Peyer's patch (tissue), 4 donors: ENCODE measurements around the gene SLC26A5. TPM values are rescaled to one million over a fixed set of nuclear protein-coding genes. Genes with fewer than 3 reads are reported as not detected.

ENCODE experiments used
- DNase-seq, 3 donors: peaks; one replicate each; pipeline ENCODE4 v3.0.0-alpha.2; 2017 to 2019
- H3K27ac ChIP-seq, 4 donors: fragments of 200-600 bp; sonication (generic); one replicate each; pipeline ENCODE4 v1.5.1; 2016 to 2019
- H3K27me3 ChIP-seq, 2 donors: fragments of 200-600 bp; sonication (generic); one replicate each; pipeline ENCODE4 v1.5.1; 2019
- H3K36me3 ChIP-seq, 3 donors: fragments of 200-600 bp; sonication (generic); one replicate each; pipeline ENCODE4 v1.5.1; 2016 to 2019
- H3K4me1 ChIP-seq, 4 donors: fragments of 200-600 bp; sonication (generic); one replicate each; pipeline ENCODE4 v1.5.1; 2016 to 2019
- H3K4me3 ChIP-seq, 4 donors: fragments of 200-600 bp; sonication (generic); 1 replicate in 3 of 4; 2 replicates in 1 of 4; pipeline ENCODE4 v1.5.1; 2016 to 2019; ENCODE audit warnings: mild to moderate bottlenecking in 1 of 4
- H3K9me3 ChIP-seq, 4 donors: fragments of 200-600 bp; sonication (generic); one replicate each; pipeline ENCODE4 v1.5.1; 2016 to 2019; ENCODE audit warnings: mild to moderate bottlenecking in 1 of 4
- CTCF ChIP-seq, 6 experiments: fragments of 450-650 bp in 4 of 6; fragments of 200-600 bp in 2 of 6; sonication (generic) in 1 of 6; IDR thresholded peaks; one replicate each; pipeline ENCODE4 v1.5.1; 2017 to 2019; ENCODE audit warnings: antibody characterized with exemption in 6 of 6, mild to moderate bottlenecking in 3 of 6, moderate library complexity in 1 of 6
- POLR2A ChIP-seq, 2 donors: fragments of 450-650 bp; IDR thresholded peaks; one replicate each; pipeline ENCODE4 v1.5.1; 2017; ENCODE audit warnings: antibody characterized with exemption in 2 of 2, mild to moderate bottlenecking in 2 of 2, moderate library complexity in 2 of 2
- total RNA-seq, 4 donors: library from RNA; depleted of rRNA; stranded (reverse); fragments of >200 nt; gene quantifications; one replicate each; pipeline ENCODE4 v1.1.0, GENCODE V29; 2016

The SLC26A5 gene
- total RNA-seq, 4 donors from 2014 or later, result 0.54 TPM; not detected in 3

GRCh38 chr7:103344453-103345149 lies 101.4 kb downstream of the SLC26A5 start, which contains the start of gene DNAJC2:
TSS of gene DNAJC2 (minus strand) at chr7:103344767. CDS start at chr7:103344622, 145 bp downstream.
- TF ChIP-seq CTCF (IDR thresholded peaks at IDR 0.05) (no peak), POLR2A (IDR thresholded peaks at IDR 0.05) (peak; percentile 27 to 57)
- H3K4me3 ChIP-seq, result peak within 1 kb of the TSS; percentile 73 to 93 (median 88)
- H3K4me1 ChIP-seq, result peaks cover 0 to 27% (median 3%) of the 10 kb centered on the region in 4 donors
- H3K27me3 ChIP-seq, result no peaks in the 10 kb centered on the region
- DNase-seq, result peak; percentile 84 to 95 (median 86)
- H3K9me3 ChIP-seq, result no peaks in the 10 kb centered on the region
- peak within 1 kb of the TSS; percentile 77 to 85 (median 83) for H3K27ac ChIP-seq
- peaks cover 0 to 22% (median 0%) of the 10 kb centered on the region in 3 donors for H3K36me3 ChIP-seq

- Histone ChIP-seq H3K36me3 (peaks cover 0 to 26% (median 0%) of the 10 kb centered on the region in 3 donors), H3K27ac (peak overlapping the region; percentile 77 to 85 (median 83)), H3K27me3 (no peaks in the 10 kb centered on the region), H3K9me3 (no peaks in the 10 kb centered on the region), H3K4me3 (peak overlapping the region; percentile 73 to 93 (median 88)), H3K4me1 (peaks cover 0 to 20% (median 0%) of the 10 kb centered on the region in 4 donors)
- TF ChIP-seq CTCF (IDR thresholded peaks at IDR 0.05) (no peak), POLR2A (IDR thresholded peaks at IDR 0.05) (peak in 1 of 2 donors; percentile 21)
- peak in 2 of 3 donors; percentile 50 to 56 for DNase-seq
These were observed 102.1 kb downstream of the SLC26A5 start for GRCh38 chr7:103343758-103344452.

GRCh38 chr7:103343332-103343731 lies 102.7 kb downstream of the SLC26A5 start:
- H3K4me3 ChIP-seq, result peak overlapping the region in 3 of 4 donors; percentile 73 to 93 (median 86)
- H3K36me3 ChIP-seq, result peaks cover 0 to 32% (median 0%) of the 10 kb centered on the region in 3 donors
- H3K9me3 ChIP-seq, result no peaks in the 10 kb centered on the region
- peaks cover 0 to 14% (median 0%) of the 10 kb centered on the region in 4 donors for H3K4me1 ChIP-seq
- H3K27ac ChIP-seq, result peak overlapping the region in 3 of 4 donors; percentile 77 to 85 (median 82)
- no peaks in the 10 kb centered on the region for H3K27me3 ChIP-seq
- no peak for DNase-seq
- TF ChIP-seq POLR2A (IDR thresholded peaks at IDR 0.05) (no peak), CTCF (IDR thresholded peaks at IDR 0.05) (no peak)

GRCh38 chr7:103341466-103341865 lies 104.5 kb downstream of the SLC26A5 start:
- H3K36me3 ChIP-seq, result peaks cover 0 to 50% (median 0%) of the 10 kb centered on the region in 3 donors
- TF ChIP-seq POLR2A (IDR thresholded peaks at IDR 0.05) (no peak), CTCF (IDR thresholded peaks at IDR 0.05) (no peak)
- H3K27ac ChIP-seq, result no peak overlapping the region
- H3K27me3 ChIP-seq, result no peaks in the 10 kb centered on the region
- H3K4me1 ChIP-seq, result peaks cover 0 to 14% (median 0%) of the 10 kb centered on the region in 4 donors
- H3K9me3 ChIP-seq, result no peaks in the 10 kb centered on the region
- H3K4me3 ChIP-seq, result no peak overlapping the region
- DNase-seq, result no peak

GRCh38 chr7:103338864-103339263 lies 107.1 kb downstream of the SLC26A5 start:
- TF ChIP-seq CTCF (IDR thresholded peaks at IDR 0.05), result no peak
- TF ChIP-seq POLR2A (IDR thresholded peaks at IDR 0.05), result no peak
- no peak for DNase-seq
- no peaks in the 10 kb centered on the region for H3K27me3 ChIP-seq
- no peak overlapping the region for H3K27ac ChIP-seq
- H3K4me3 ChIP-seq, result no peak overlapping the region
- H3K36me3 ChIP-seq, result peaks cover 0 to 72% (median 0%) of the 10 kb centered on the region in 3 donors
- H3K4me1 ChIP-seq, result peaks cover 0 to 14% (median 0%) of the 10 kb centered on the region in 4 donors
- no peaks in the 10 kb centered on the region for H3K9me3 ChIP-seq
